Activated naive CD8-positive, alpha-beta T cell treated with anti-CD3 and anti-CD28 coated beads, Interleukin-2, amount 50 U/mL, for 24 hours (primary cell): ENCODE measurements around the gene PTPRO.
"Not testable (repeated sequence)": the region's sequence is repeated elsewhere in the genome, so short reads cannot be mapped to it uniquely, and the experiment has no call there.

ENCODE experiments used
- ATAC-seq: fragments of 150-1000 bp; cut with Tn5 transposase; one replicate; pipeline ENCODE4 v1.10.0; 2021
- DNase-seq: peaks from one replicate; pipeline ENCODE4 v3.0.0; 2021
- H3K27ac Mint-ChIP-seq: one replicate; pipeline ENCODE4 v1.8.0; 2021; ENCODE audit warnings: mild to moderate bottlenecking, mixed read lengths
- H3K27me3 Mint-ChIP-seq: one replicate; pipeline ENCODE4 v1.8.0; 2021; ENCODE audit warnings: mixed read lengths
- H3K36me3 Mint-ChIP-seq: one replicate; pipeline ENCODE4 v1.8.0; 2021; ENCODE audit warnings: low read depth, mixed read lengths
- H3K4me1 Mint-ChIP-seq: one replicate; pipeline ENCODE4 v1.8.0; 2021; ENCODE audit warnings: mixed read lengths
- H3K4me3 Mint-ChIP-seq: one replicate; pipeline ENCODE4 v1.8.0; 2021; ENCODE audit warnings: mild to moderate bottlenecking, moderate library complexity, mixed read lengths
- H3K9me3 Mint-ChIP-seq: one replicate; pipeline ENCODE4 v1.8.0; 2021; ENCODE audit warnings: mixed read lengths

PTPRO gene

DNA sequence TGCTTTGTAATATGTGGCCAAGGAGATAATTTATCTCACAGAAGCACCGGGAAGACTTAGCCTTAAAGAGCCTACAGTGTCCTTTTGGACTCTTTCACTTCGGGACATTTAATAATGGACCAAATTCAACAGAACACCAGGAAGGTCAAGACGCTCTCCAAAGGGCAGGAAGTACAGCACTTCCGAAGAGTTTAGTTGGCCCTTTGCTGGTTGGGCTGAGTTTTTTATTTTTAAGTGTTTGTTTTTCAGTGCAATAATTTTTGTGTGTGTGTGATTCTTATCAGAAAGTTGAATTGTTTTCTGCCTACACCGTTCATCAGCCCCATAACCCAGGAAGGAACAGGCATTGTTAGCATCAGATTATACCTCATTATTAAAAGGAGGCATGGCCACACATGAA is 273.9 kb downstream of the PTPRO start:
- Mint-ChIP-seq H3K4me3 (no peak overlapping the region), H3K4me1 (peaks cover 2% of the 10 kb centered on the region), H3K9me3 (no peaks in the 10 kb centered on the region), H3K27ac (no peak overlapping the region), H3K27me3 (no peaks in the 10 kb centered on the region), H3K36me3 (no peaks in the 10 kb centered on the region)
- ATAC-seq, result no peak
- DNase-seq, result no peak

DNA sequence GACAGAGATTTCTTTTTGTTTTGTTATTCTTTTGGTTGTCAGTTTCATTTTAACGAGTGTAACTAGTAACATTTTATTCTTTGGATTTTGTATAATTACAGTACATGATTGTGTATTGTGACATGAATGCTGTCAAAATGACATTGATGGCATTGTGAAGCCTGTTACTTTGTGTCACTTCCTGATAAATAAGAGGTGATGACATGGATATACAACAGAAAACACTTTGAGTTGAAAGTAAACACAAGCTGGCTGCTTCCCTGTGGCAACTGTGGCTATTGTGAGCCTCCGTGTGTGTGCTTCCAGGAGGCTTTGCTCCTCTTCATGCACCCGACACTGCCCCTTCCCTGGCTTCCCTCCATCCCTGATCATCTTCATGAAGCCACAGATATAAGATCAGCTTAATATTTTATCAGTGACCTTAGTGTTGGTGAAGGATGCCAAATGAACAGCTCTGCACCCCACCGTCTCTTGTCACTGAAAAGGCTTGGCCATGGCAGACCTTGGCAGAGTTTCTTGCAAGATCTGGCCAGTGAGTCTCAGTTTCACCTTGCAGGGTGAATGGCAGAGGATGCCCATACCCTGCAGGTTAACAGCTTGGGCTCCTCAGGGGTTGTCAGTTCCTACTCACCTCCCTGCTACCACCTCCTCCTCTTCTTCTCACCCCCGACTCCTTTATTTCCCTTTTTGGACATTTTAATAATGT is 275.0 kb downstream of the PTPRO start:
- H3K4me3 Mint-ChIP-seq, result no peak overlapping the region
- H3K27me3 Mint-ChIP-seq, result no peaks in the 10 kb centered on the region
- H3K4me1 Mint-ChIP-seq, result peaks cover 2% of the 10 kb centered on the region
- no peak for ATAC-seq
- DNase-seq, result no peak
- H3K27ac Mint-ChIP-seq, result no peak overlapping the region
- no peaks in the 10 kb centered on the region for H3K36me3 Mint-ChIP-seq
- H3K9me3 Mint-ChIP-seq, result no peaks in the 10 kb centered on the region

DNA sequence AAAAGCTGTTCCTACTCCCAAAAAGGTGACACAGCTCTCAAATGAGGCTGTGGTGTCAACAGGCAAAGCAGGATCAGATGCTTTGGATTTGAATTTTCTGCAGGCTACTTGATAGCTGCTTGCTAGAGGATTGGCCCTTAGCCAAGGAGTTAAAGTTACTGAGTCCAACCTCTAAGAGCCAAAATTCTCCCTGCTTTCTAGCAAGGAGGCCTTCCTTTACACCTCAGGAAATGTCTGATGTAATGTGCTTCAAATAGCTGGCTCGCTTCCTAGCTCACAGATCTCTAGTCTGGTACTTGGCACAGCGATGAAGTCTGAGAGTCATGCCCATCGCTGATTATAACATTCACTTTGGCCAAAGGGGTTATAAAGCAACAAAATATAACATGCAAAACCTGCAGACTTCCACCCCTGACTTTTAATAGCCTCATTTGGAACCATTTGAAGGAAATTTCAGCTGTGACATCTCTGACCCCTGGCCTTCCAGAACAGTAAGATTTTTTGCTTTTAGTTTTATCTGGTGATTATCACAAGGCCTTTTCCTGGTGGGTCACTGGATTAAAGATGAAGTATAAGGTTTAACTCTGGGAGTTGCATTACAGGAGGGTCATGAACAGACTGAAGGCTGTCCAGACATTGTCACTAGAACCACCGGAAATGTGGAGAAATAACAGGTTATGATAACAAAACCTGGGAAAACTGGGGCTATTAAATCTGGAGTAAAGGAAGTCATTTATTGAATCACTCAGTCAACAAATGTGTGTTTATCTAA is 277.1 kb downstream of the PTPRO start:
- Mint-ChIP-seq H3K36me3 (no peaks in the 10 kb centered on the region), H3K27ac (no peak overlapping the region), H3K4me1 (peaks cover 2% of the 10 kb centered on the region), H3K4me3 (no peak overlapping the region), H3K9me3 (no peaks in the 10 kb centered on the region), H3K27me3 (no peaks in the 10 kb centered on the region)
- ATAC-seq, result no peak
- no peak for DNase-seq

DNA sequence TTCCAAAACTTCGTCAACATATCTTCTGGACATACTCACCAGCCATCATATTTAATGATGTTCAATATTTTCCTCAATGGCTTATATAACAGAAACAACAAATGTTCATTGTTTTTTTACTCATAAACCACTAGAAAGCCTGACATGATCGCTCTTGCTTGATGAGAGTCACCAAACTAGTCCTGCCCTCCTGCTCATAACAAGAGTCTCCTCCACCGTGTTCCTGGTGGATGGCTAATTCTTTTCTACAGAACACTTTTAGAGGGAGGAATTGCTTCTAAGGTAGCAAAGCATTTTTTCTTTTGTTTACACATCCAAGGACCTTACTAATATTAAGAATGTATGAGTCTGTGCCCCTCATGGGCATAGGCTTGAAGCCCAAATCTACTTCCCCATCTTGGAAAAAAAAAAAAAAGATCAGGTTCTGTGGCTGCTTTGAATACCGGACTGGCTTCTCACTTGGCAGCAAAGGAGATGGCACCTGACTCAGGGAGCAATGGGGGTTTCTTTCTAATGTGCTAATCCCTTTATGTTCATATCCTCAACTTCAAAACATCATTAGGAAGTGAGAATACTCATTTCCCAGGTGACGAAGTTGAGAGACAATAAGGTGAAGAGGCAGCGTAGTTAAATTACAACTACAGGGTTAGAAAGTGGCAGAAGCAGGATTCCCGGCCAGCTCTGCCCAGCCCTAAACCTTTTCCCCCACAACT is 278.1 kb downstream of the PTPRO start:
- Mint-ChIP-seq H3K4me1 (peaks cover 2% of the 10 kb centered on the region), H3K4me3 (no peak overlapping the region), H3K9me3 (no peaks in the 10 kb centered on the region), H3K27ac (no peak overlapping the region), H3K36me3 (no peaks in the 10 kb centered on the region), H3K27me3 (no peaks in the 10 kb centered on the region)
- ATAC-seq (no peak), DNase-seq (no peak)

DNA sequence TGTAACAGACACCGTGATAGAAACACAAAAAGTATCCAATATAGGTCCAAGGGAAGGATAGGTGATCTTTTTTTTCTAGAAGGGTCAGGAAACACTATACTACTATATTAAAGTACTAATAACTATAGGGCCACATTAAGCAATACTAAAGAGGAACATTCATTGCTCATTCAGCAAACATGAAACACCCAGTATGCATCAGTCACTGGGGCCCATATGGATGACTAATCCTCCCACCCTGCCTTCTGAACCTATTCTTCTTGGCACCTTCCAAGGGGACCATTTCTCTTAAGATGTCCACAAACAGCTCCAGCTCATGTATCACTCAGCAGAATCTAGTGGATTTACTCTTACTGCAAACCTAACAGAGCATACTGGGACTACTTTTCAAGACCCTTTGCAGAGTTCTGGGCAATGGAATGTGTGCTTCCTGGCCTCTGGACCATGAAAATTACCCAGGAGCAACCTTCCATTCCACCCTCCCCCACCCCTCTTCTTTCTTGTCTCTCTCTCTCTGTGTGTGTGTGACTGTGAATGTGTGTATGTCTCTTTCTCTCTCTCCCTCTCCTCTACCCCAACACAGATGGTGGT is 279.0 kb downstream of the PTPRO start:
- ATAC-seq (peak; percentile 60), DNase-seq (no peak)
- Mint-ChIP-seq H3K4me3 (no peak overlapping the region), H3K9me3 (no peaks in the 10 kb centered on the region), H3K36me3 (no peaks in the 10 kb centered on the region), H3K27me3 (no peaks in the 10 kb centered on the region), H3K4me1 (peaks cover 2% of the 10 kb centered on the region), H3K27ac (no peak overlapping the region)

DNA sequence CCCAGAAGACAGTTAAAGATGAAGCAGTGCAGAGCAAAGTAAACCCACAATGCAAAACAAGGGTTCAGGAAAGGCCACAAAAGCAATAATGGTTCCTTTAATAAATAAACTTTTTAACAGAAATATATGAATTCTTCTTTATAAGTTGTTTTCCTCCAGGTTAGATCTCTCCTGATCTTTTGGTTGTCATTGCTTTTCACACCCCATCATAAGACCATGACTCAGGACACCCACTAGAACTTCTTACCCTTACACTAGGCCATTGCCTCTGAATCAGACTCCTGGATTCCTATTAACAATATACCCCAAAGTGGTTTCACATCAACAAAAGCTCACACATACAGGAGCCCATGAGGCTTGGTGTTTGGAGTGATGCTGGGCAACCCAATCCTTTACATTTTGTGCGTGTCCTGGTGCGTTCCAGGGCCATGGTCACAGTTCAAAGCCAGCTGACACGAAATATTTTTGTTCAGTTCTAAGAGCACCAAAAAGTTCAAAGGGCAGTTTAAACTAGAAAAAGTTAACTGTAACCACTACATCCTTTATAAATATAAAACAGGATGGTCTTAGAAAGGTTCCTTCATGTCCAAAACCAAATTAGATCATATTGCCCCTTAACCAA is 279.9 kb downstream of the PTPRO start:
- no peak overlapping the region for H3K4me3 Mint-ChIP-seq
- ATAC-seq (peak; percentile 38), DNase-seq (no peak)
- H3K27ac Mint-ChIP-seq, result no peak overlapping the region
- peaks cover 2% of the 10 kb centered on the region for H3K4me1 Mint-ChIP-seq
- H3K27me3 Mint-ChIP-seq, result peaks cover 3% of the 10 kb centered on the region
- H3K9me3 Mint-ChIP-seq, result no peaks in the 10 kb centered on the region
- no peaks in the 10 kb centered on the region for H3K36me3 Mint-ChIP-seq

DNA sequence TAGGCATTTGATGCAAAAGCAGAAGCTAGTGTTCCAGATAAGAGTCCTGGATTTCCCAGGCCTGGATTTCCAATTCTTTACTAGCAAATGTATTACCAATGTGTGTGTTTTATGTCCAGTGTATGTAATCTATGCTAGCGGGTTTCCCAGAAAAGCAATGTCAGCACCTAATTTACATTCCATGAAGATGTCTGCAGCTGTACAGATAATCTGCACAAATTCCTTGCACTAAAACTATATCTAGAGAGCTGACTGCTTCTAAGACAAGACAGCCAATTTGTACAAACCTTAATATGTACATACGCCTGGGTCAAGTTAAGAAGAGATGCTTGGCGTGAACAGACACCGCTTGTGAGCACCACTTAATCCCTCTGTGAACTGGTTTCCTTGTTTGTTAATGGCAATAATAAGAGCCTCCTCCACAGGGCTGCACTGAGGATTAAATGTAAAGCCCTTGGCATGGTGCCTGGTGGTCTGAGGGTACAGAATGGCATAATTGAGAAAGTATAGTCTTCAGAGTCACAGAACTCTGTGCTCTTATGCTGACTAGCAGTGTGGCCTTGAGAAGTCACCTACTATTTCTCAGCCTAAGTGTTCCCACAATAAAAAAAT is 281.3 kb downstream of the PTPRO start:
- DNase-seq, result no peak
- Mint-ChIP-seq H3K4me1 (peaks cover 2% of the 10 kb centered on the region), H3K27me3 (peaks cover 3% of the 10 kb centered on the region), H3K4me3 (no peak overlapping the region), H3K36me3 (no peaks in the 10 kb centered on the region), H3K9me3 (no peaks in the 10 kb centered on the region), H3K27ac (no peak overlapping the region)
- no peak for ATAC-seq

DNA sequence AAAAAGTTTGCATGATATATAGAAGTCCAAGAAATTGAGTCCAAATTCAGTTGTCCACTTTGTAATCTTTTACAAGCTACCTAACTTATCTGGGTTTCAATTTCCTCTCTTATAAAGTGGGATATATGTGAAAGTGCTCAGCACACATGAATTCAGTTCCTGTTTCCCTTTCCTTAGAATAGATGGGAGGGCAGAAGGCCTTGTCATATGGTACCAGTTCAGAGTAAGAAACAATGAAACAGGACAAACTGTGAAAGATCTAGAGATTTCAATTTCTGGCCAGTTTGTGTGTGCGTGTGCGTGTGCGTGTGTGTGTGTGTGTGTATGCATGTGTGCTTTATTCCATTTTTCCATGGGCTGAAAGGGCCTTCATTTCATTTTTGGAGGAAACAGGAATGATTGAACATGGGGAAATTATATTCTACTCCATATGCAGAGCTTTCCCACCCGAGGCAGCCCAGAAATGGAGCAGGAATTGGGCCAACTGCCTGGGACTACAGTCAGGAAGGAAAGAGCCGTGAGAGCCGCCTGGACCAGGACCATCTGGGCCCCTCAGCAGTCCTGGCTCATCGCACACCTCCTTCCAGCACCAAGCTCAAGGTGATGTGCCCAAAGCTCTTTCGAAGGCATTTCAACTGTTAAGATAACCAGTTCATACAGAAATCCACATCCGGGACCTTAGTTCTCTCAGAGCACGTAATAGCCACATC is 283.7 kb downstream of the PTPRO start:
- ATAC-seq (no peak), DNase-seq (no peak)
- Mint-ChIP-seq H3K4me1 (no peaks in the 10 kb centered on the region), H3K36me3 (no peaks in the 10 kb centered on the region), H3K4me3 (no peak overlapping the region), H3K27me3 (peaks cover 3% of the 10 kb centered on the region), H3K9me3 (no peaks in the 10 kb centered on the region), H3K27ac (no peak overlapping the region)

DNA sequence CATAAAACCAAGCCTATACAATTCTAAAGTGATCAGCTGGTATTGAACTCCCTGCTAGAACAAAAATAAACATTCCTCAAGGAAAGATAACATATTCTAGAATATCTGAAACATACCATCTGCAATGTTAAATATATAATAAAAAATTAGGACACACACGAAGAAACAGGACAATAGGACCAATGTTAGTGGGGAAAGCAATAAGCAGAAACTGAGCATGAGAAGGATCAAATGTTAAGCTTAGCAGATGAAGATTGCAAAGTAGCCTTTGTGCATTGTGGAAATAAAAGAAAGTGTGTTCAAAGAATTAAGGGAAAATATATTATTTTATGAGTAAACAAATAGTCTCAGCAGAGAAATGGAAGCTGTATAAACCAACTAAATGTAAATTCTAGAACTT is 286.1 kb downstream of the PTPRO start:
- peaks cover 6% of the 10 kb centered on the region for H3K9me3 Mint-ChIP-seq
- H3K4me1 Mint-ChIP-seq, result no peaks in the 10 kb centered on the region
- ATAC-seq (no peak), DNase-seq (no peak)
- no peak overlapping the region for H3K4me3 Mint-ChIP-seq
- H3K27ac Mint-ChIP-seq, result no peak overlapping the region
- peaks cover 3% of the 10 kb centered on the region for H3K27me3 Mint-ChIP-seq
- H3K36me3 Mint-ChIP-seq, result no peaks in the 10 kb centered on the region

DNA sequence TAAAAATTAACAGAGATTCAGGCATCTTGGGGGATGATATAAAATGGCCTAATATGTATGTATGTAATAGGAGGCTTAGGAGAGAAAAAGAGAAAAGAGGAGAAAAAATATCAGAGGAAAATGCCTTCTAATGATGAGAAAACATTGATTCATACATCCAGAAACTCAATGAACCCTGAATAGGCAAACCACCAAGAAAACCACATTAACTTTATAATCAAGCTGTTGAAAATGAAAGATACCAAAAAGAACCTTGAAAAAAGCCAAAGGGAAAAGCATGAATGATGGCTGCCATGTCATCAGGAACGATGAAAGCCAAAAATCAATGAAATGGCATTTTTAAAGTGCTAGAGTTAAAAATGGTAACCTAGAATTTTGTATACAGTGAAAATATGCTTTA is 286.6 kb downstream of the PTPRO start:
- Mint-ChIP-seq H3K36me3 (no peaks in the 10 kb centered on the region), H3K4me3 (no peak overlapping the region), H3K27me3 (peaks cover 3% of the 10 kb centered on the region), H3K4me1 (no peaks in the 10 kb centered on the region), H3K27ac (no peak overlapping the region), H3K9me3 (peaks cover 8% of the 10 kb centered on the region)
- DNase-seq, result no peak
- no peak for ATAC-seq

DNA sequence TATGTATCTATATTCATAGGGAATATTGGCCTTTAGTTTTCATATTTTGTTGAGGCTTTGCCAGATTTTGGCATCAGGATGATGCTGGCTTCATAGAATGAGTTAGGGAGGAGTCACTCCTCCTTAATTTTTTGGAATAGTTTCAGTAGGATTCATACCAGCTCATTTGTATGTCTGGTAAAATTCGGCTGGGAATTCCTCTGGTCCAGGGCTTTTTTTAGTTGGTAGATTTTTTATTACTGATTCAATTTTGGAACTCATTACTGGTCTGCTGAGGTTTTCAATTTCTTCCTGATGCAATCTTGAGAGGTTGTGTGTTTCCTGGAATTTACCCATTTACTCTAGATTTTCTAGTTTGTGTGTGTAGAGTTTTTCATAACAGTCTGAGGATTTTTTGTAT is 291.7 kb downstream of the PTPRO start:
- Mint-ChIP-seq H3K36me3 (no peaks in the 10 kb centered on the region), H3K9me3 (peaks cover 13% of the 10 kb centered on the region), H3K27ac (no peak overlapping the region), H3K4me3 (no peak overlapping the region), H3K27me3 (peaks cover 2% of the 10 kb centered on the region), H3K4me1 (no peaks in the 10 kb centered on the region)
- no peak for DNase-seq
- ATAC-seq, result no peak

DNA sequence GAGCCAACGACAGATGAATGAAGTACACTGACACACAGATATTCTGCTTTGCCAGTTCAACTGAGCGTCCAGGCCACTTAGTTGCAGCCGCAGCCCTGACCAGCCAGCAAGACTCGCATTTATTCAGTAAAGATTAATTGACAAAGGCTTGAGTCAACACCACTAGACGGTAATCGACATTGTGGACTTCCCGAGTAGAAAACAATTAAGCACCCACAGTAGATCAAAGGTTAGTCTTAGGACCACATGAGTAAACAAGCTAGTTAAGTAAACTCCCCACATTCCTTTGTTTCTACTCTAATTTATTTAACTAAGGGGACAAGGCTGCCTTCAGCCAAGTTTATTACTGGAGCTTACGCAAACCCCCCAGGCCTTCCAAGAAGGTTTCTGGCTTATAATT is 294.2 kb downstream of the PTPRO start:
- not testable (repeated sequence) for H3K4me1 Mint-ChIP-seq, DNase-seq, H3K27me3 Mint-ChIP-seq, H3K4me3 Mint-ChIP-seq, H3K36me3 Mint-ChIP-seq, H3K27ac Mint-ChIP-seq, ATAC-seq
- peaks cover 13% of the 10 kb centered on the region for H3K9me3 Mint-ChIP-seq

DNA sequence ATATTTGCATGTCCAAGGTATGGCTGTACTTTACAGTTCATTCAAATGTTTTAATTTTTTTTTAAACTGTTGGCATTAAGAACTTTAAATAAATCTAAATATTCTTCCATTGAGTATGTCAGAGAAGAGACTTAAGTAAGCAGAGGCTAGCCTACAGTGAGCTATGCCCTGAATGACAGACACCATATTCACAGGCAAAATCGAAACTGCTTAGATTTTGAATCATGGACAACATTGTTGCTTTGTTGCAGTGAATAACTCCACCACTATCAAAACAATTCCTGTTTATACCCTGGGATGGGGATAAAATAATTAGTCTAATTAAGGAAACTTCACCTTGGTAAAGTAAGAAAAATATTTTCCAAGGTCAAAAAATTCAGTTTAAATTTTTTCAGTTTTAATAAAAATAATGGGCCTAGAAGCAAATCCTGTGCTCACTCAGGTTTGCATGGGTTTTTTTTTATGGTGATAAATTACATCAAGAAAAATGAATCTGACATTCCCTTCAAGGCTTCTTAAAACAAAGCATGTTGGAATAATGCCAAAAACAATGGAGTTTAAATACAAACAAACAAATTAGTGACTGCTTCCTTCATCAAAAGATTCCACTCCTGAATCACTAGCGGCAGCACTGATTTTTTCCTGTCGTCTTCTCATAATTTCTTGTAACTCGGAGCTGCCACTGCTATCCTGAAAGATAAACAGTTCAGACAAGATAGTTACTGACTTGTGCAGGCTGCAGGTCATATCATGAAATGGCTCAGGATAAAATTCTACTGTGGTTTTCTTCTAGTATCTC is 298.6 kb downstream of the PTPRO start:
- Mint-ChIP-seq H3K36me3 (no peaks in the 10 kb centered on the region), H3K27me3 (peaks cover 2% of the 10 kb centered on the region), H3K4me1 (no peaks in the 10 kb centered on the region), H3K27ac (no peak overlapping the region), H3K9me3 (peaks cover 5% of the 10 kb centered on the region), H3K4me3 (no peak overlapping the region)
- DNase-seq (no peak), ATAC-seq (no peak)
